ENCODE data around the gene MRPS18B. TPM values are rescaled to one million over a fixed set of nuclear protein-coding genes. Genes with fewer than 3 reads are reported as not detected.

MRPS18B gene
- total and polyA plus RNA-seq, 2 of the 13 experiments (the other 11 are each of a cell fraction or from before 2014, with no cell fraction given) = 125 to 131 TPM

DNA sequence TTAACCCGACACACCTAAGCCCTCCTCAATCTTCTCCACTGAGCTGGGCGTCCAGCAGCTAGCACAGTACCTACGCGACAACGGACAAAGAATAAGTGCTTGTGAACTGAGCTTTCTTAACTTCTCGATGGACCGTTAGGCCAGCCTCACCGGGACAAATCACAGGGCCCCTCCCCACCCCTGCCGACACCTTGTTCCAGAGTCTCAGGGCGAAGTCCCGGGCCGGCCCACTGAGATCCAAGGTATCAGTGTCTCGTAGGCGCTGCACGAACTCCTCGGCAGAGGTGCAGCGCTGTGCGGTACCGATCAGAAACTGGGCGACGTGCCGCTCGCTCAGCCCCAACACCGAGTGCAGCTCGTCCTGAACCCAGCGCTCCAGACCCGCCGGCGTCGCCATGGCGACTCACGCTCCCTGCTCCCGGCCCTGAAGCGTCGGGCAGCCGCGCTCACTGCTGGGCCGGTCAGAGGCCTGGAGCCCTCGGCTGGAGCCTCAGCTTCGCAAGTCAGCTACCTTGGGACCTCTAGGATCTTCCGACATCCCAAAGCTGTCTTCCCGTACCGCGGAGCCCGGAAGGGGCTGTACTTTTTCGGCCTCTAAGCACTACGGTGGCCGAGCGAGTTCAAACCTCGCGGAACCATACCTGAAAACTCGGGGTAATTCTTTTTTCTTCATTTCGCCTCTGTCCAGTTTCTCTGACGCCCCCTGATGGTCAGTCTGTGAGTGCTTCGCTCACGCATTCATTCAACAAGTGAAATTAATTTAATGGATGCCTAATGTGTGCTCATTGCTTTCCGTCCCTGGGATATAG is 55.0 kb downstream of the MRPS18B start, which contains the start of gene DHX16 (continued):
- TF ChIP-seq, protein P1, sequence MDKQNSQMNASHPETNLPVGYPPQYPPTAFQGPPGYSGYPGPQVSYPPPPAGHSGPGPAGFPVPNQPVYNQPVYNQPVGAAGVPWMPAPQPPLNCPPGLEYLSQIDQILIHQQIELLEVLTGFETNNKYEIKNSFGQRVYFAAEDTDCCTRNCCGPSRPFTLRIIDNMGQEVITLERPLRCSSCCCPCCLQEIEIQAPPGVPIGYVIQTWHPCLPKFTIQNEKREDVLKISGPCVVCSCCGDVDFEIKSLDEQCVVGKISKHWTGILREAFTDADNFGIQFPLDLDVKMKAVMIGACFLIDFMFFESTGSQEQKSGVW (CRISPR knock-in tag; IDR thresholded peaks at IDR 0.05; ENCODE audit: borderline replicate concordance) = no peak
- TF ChIP-seq, protein P2, sequence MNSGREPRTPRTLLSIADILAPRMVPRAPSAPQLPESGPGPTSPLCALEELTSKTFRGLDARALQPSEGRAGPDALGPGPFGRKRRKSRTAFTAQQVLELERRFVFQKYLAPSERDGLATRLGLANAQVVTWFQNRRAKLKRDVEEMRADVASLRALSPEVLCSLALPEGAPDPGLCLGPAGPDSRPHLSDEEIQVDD (CRISPR knock-in tag; IDR thresholded peaks at IDR 0.05; ENCODE audit: borderline replicate concordance) = no peak
- TF ChIP-seq KLF11 (CRISPR knock-in tag; IDR thresholded peaks at IDR 0.05) (0 out of 2 replicates have a peak, but pooled peaks have one; percentile 25), ZNF766 (CRISPR knock-in tag; IDR thresholded peaks at IDR 0.05; ENCODE audit: borderline replicate concordance) (peak; percentile 70; the same call in 1 of the 2 replicates), ELF1 (CRISPR knock-in tag; IDR thresholded peaks at IDR 0.05) (peak; percentile 97), HDAC2 (CRISPR knock-in tag; IDR thresholded peaks at IDR 0.05) (peak; percentile 84), ZNF883 (CRISPR knock-in tag; IDR thresholded peaks at IDR 0.05; ENCODE audit: not compliant biosample characterization) (peak; percentile 80), TBP (CRISPR knock-in tag; IDR thresholded peaks at IDR 0.05) (no peak), ZNF329 (CRISPR knock-in tag; IDR thresholded peaks at IDR 0.05; ENCODE audit: low read depth) (peak; percentile 58; the same call in 1 of the 2 replicates), MTF2 (CRISPR knock-in tag; IDR thresholded peaks at IDR 0.05; ENCODE audit: borderline replicate concordance) (no peak), NFE2L2 (IDR thresholded peaks at IDR 0.05; ENCODE audit: low read length) (no peak), ZBTB3 (CRISPR knock-in tag; IDR thresholded peaks at IDR 0.05; ENCODE audit: borderline replicate concordance, low read depth) (no peak), ZNF17 (CRISPR knock-in tag; IDR thresholded peaks at IDR 0.05) (no peak), SIX1 (CRISPR knock-in tag; IDR thresholded peaks at IDR 0.05; ENCODE audit: borderline replicate concordance) (peak; percentile 67; the same call in 1 of the 2 replicates), PAWR (CRISPR knock-in tag; IDR thresholded peaks at IDR 0.05; ENCODE audit: borderline replicate concordance) (no peak), ZFYVE20 (CRISPR knock-in tag; IDR thresholded peaks at IDR 0.05; ENCODE audit: borderline replicate concordance, low read depth) (no peak), ZSCAN29 (CRISPR knock-in tag; conservative IDR thresholded peaks at IDR 0.05) (peak; percentile 87), U2AF1 (optimal IDR thresholded peaks at IDR 0.05; ENCODE audit: low read depth, low read length) (peak; percentile 65), MIER2 (CRISPR knock-in tag; IDR thresholded peaks at IDR 0.05) (peak; percentile 64; the same call in 1 of the 2 replicates), SAFB2 (CRISPR knock-in tag; IDR thresholded peaks at IDR 0.05; ENCODE audit: borderline replicate concordance, low read depth) (no peak; the same call in 1 of the 2 replicates), ZNF235 (CRISPR knock-in tag; IDR thresholded peaks at IDR 0.05; ENCODE audit: borderline replicate concordance) (0 out of 2 replicates have a peak, but pooled peaks have one; percentile 11)
- TF ChIP-seq, protein P3, sequence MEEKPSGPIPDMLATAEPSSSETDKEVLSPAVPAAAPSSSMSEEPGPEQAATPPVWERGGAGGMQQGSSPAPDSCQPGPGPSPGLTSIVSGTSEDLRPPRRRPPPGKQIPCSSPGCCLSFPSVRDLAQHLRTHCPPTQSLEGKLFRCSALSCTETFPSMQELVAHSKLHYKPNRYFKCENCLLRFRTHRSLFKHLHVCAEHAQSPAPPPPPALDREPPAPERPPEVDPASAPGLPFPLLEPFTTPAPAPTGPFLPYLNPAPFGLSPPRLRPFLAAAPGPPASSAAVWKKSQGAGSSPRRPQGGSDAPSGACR (CRISPR knock-in tag; IDR thresholded peaks at IDR 0.05) = no peak
- TF ChIP-seq, protein P4, sequence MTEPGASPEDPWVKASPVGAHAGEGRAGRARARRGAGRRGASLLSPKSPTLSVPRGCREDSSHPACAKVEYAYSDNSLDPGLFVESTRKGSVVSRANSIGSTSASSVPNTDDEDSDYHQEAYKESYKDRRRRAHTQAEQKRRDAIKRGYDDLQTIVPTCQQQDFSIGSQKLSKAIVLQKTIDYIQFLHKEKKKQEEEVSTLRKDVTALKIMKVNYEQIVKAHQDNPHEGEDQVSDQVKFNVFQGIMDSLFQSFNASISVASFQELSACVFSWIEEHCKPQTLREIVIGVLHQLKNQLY (CRISPR knock-in tag; IDR thresholded peaks at IDR 0.05) = no peak
- TF ChIP-seq, protein P5, sequence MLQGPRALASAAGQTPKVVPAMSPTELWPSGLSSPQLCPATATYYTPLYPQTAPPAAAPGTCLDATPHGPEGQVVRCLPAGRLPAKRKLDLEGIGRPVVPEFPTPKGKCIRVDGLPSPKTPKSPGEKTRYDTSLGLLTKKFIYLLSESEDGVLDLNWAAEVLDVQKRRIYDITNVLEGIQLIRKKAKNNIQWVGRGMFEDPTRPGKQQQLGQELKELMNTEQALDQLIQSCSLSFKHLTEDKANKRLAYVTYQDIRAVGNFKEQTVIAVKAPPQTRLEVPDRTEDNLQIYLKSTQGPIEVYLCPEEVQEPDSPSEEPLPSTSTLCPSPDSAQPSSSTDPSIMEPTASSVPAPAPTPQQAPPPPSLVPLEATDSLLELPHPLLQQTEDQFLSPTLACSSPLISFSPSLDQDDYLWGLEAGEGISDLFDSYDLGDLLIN (CRISPR knock-in tag; IDR thresholded peaks at IDR 0.05; ENCODE audit: borderline replicate concordance) = no peak
- TF ChIP-seq, protein P6, sequence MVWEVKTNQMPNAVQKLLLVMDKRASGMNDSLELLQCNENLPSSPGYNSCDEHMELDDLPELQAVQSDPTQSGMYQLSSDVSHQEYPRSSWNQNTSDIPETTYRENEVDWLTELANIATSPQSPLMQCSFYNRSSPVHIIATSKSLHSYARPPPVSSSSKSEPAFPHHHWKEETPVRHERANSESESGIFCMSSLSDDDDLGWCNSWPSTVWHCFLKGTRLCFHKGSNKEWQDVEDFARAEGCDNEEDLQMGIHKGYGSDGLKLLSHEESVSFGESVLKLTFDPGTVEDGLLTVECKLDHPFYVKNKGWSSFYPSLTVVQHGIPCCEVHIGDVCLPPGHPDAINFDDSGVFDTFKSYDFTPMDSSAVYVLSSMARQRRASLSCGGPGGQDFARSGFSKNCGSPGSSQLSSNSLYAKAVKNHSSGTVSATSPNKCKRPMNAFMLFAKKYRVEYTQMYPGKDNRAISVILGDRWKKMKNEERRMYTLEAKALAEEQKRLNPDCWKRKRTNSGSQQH (CRISPR knock-in tag; IDR thresholded peaks at IDR 0.05; ENCODE audit: low read depth) = 0 out of 2 replicates have a peak, but pooled peaks have one; percentile 40

All from HepG2 (cell line).